GM23338 (cell line): ENCODE data around the gene TPO. TPM values are rescaled to one million over a fixed set of nuclear protein-coding genes. Genes with fewer than 3 reads are reported as not detected.

Source experiments
- ATAC-seq: fragments of 200-7000 bp; cut with Tn5 transposase; 3 replicates; pipeline ENCODE4 v1.9.1; 2020
- DNase-seq: peaks from one replicate; pipeline ENCODE4 v3.0.0-alpha.2; 2015; ENCODE audit warnings: low spot score
- H2AFZ ChIP-seq: fragments of 200-600 bp; sonication (generic); 2 replicates; pipeline ENCODE4 v1.8.0; 2016; ENCODE audit warnings: antibody characterized with exemption, mild to moderate bottlenecking, moderate library complexity
- H3F3A ChIP-seq: fragments of 200-600 bp; sonication (generic); replicated peaks from 2 replicates; pipeline ENCODE4 v1.8.0; 2017; ENCODE audit warnings: antibody characterized with exemption, mixed run types, low read depth
- H3K27ac ChIP-seq: fragments of 200-600 bp; sonication (generic); 2 replicates; pipeline ENCODE4 v1.6.1; 2016; ENCODE audit warnings: low read depth
- H3K27me3 ChIP-seq: fragments of 200-600 bp; sonication (generic); 2 replicates; pipeline ENCODE4 v1.8.0; 2016; ENCODE audit warnings: mild to moderate bottlenecking, mixed run types, moderate library complexity; ENCODE audit not compliant: insufficient read depth
- H3K36me3 ChIP-seq: fragments of 200-600 bp; sonication (generic); 2 replicates; pipeline ENCODE4 v1.8.0; 2016; ENCODE audit warnings: mild to moderate bottlenecking; ENCODE audit not compliant: insufficient read depth
- H3K4me1 ChIP-seq: fragments of 200-600 bp; sonication (generic); 2 replicates; pipeline ENCODE4 v1.8.0; 2016; ENCODE audit warnings: mild to moderate bottlenecking, moderate library complexity; ENCODE audit not compliant: insufficient read depth
- H3K4me2 ChIP-seq: fragments of 200-600 bp; sonication (generic); 2 replicates; pipeline ENCODE4 v1.7.1; 2017; ENCODE audit warnings: mixed run types
- H3K4me3 ChIP-seq: fragments of 200-600 bp; sonication (generic); 2 replicates; pipeline ENCODE4 v1.6.1; 2016; ENCODE audit warnings: mixed run types
- H3K79me2 ChIP-seq: fragments of 200-600 bp; sonication (generic); replicated peaks from 2 replicates; pipeline ENCODE4 v1.8.0; 2017; ENCODE audit warnings: mild to moderate bottlenecking; ENCODE audit not compliant: insufficient read depth
- H3K9me2 ChIP-seq: fragments of 200-600 bp; sonication (generic); 2 replicates; pipeline ENCODE4 v1.8.0; 2017; ENCODE audit not compliant: insufficient read depth
- H4K20me1 ChIP-seq: fragments of 200-600 bp; sonication (generic); replicated peaks from 2 replicates; pipeline ENCODE4 v1.8.0; 2017; ENCODE audit warnings: mild to moderate bottlenecking; ENCODE audit not compliant: insufficient read depth
- H3K27ac Mint-ChIP-seq: 2 replicates; pipeline ENCODE4 v1.8.0; 2020; ENCODE audit warnings: inconsistent platforms, mild to moderate bottlenecking, moderate library complexity, mixed read lengths
- H3K27me3 Mint-ChIP-seq: 3 replicates; pipeline ENCODE4 v1.8.0; 2022; ENCODE audit warnings: low read depth, mild to moderate bottlenecking, moderate library complexity, mixed read lengths, inconsistent platforms; ENCODE audit not compliant: insufficient read depth, poor library complexity
- H3K36me3 Mint-ChIP-seq: 3 replicates; pipeline ENCODE4 v1.8.0; 2021; ENCODE audit warnings: low read depth, mild to moderate bottlenecking, inconsistent platforms, moderate library complexity, mixed read lengths
- H3K4me1 Mint-ChIP-seq: 3 replicates; pipeline ENCODE4 v1.8.0; 2020; ENCODE audit warnings: mild to moderate bottlenecking, inconsistent platforms, mixed read lengths
- H3K4me3 Mint-ChIP-seq: 3 replicates; pipeline ENCODE4 v1.8.0; 2021; ENCODE audit warnings: moderate library complexity, mild to moderate bottlenecking, inconsistent platforms, mixed read lengths
- H3K9me3 Mint-ChIP-seq: 3 replicates; pipeline ENCODE4 v1.8.0; 2020; ENCODE audit warnings: moderate library complexity, mild to moderate bottlenecking, inconsistent platforms, mixed read lengths
- CREB1 ChIP-seq: fragments of 250-450 bp; sonication (Bioruptor Pico); IDR thresholded peaks from 2 replicates; pipeline ENCODE4 v1.5.0; 2020; ENCODE audit warnings: low read depth, mild to moderate bottlenecking, moderate library complexity
- CTCF ChIP-seq, 2 experiments: fragments of 200-600 bp in 1 of 2; sonication (generic) in 1 of 2; conservative IDR thresholded peaks; 2 replicates each; pipeline versions ENCODE4 v1.5.1 to v1.6.1; 2016 to 2017; ENCODE audit warnings: antibody characterized with exemption in 2 of 2, low read depth in 2 of 2, mild to moderate bottlenecking in 2 of 2, moderate library complexity in 1 of 2
- ETS1 ChIP-seq: IDR thresholded peaks from 2 replicates; pipeline ENCODE4 v1.6.1; 2016; ENCODE audit warnings: antibody characterized with exemption
- EZH2 ChIP-seq: fragments of 200-600 bp; sonication (generic); IDR thresholded peaks from one replicate; pipeline ENCODE4 v1.8.0; 2017; ENCODE audit warnings: antibody characterized with exemption, mild to moderate bottlenecking, low read depth; ENCODE audit not compliant: unreplicated experiment
- JUNB ChIP-seq: IDR thresholded peaks from one replicate; pipeline ENCODE4 v1.6.1; 2016; ENCODE audit warnings: antibody characterized with exemption; ENCODE audit not compliant: unreplicated experiment
- NANOG ChIP-seq: IDR thresholded peaks from 2 replicates; pipeline ENCODE4 v1.6.1; 2016; ENCODE audit warnings: antibody characterized with exemption, borderline replicate concordance
- POLR2AphosphoS5 ChIP-seq: IDR thresholded peaks from 2 replicates; pipeline ENCODE4 v1.6.1; 2016; ENCODE audit warnings: antibody characterized with exemption, low read depth
- ZNF114 ChIP-seq: fragments of 250-450 bp; sonication (Bioruptor Pico); IDR thresholded peaks from 2 replicates; pipeline ENCODE4 v1.5.0; 2020; ENCODE audit warnings: mild to moderate bottlenecking, moderate library complexity
- ZNF331 ChIP-seq: fragments of 250-450 bp; sonication (Bioruptor Pico); IDR thresholded peaks from 2 replicates; pipeline ENCODE4 v1.5.0; 2020; ENCODE audit warnings: low read depth, mild to moderate bottlenecking, moderate library complexity
- polyA plus RNA-seq: library from polyadenylated mRNA; unstranded; fragments of >200 nt; fragmentation: Nextera tagmentation; extraction: Ambion mirVana; gene quantifications from 2 replicates; pipeline ENCODE4 v1.2.1, GENCODE V29; 2016
- total RNA-seq: library from RNA; depleted of rRNA; stranded (reverse); fragments of >200 nt; shearing (Covaris generic); gene quantifications from 2 replicates; pipeline ENCODE4 v1.2.3, GENCODE V29; 2014

The TPO gene
- total and polyA plus RNA-seq, 2 experiments from 2014 or later = 0.74 TPM; not detected in 1

GRCh38 chr2:1367601-1368000 lies 45.7 kb upstream of the TPO start:
- H3K4me1 ChIP-seq = no peaks in the 10 kb centered on the region
- no peaks in the 10 kb centered on the region for H3K27me3 ChIP-seq
- no peak for ATAC-seq
- no peak for DNase-seq
- no peak overlapping the region for H3K27ac Mint-ChIP-seq
- H3F3A ChIP-seq = no peaks in the 10 kb centered on the region
- no peak overlapping the region for H2AFZ ChIP-seq
- no peak for TF ChIP-seq NANOG
- TF ChIP-seq JUNB = no peak
- no peak for TF ChIP-seq ZNF114 (CRISPR knock-in tag)
- no peak for TF ChIP-seq ETS1
- no peak for TF ChIP-seq CTCF (conservative IDR thresholded peaks at IDR 0.05; ENCODE audit: low read depth in 2 of 2)
- no peak for TF ChIP-seq EZH2
- H3K27ac ChIP-seq = no peak overlapping the region
- H3K9me2 ChIP-seq = no peaks in the 10 kb centered on the region
- no peaks in the 10 kb centered on the region for H3K27me3 Mint-ChIP-seq
- no peaks in the 10 kb centered on the region for H4K20me1 ChIP-seq
- peaks cover 13% of the 10 kb centered on the region for H3K4me1 Mint-ChIP-seq
- H3K9me3 Mint-ChIP-seq = peaks cover 6% of the 10 kb centered on the region; the same call in 1 of the 3 replicates
- no peaks in the 10 kb centered on the region for H3K79me2 ChIP-seq
- no peak overlapping the region for H3K4me3 Mint-ChIP-seq
- no peak overlapping the region for H3K4me3 ChIP-seq
- H3K36me3 ChIP-seq = no peaks in the 10 kb centered on the region
- peaks cover 6% of the 10 kb centered on the region; the same call in 2 of the 3 replicates for H3K36me3 Mint-ChIP-seq
- no peak overlapping the region for H3K4me2 ChIP-seq

GRCh38 chr2:1369905-1370304 lies 43.4 kb upstream of the TPO start:
- no peaks in the 10 kb centered on the region; the same call in 1 of the 2 replicates for H4K20me1 ChIP-seq
- no peaks in the 10 kb centered on the region for H3F3A ChIP-seq
- H3K4me1 ChIP-seq = no peaks in the 10 kb centered on the region
- Mint-ChIP-seq H3K27me3 (no peaks in the 10 kb centered on the region), H3K4me3 (no peak overlapping the region), H3K36me3 (no peaks in the 10 kb centered on the region), H3K9me3 (no peaks in the 10 kb centered on the region), H3K27ac (no peak overlapping the region), H3K4me1 (peaks cover 13% of the 10 kb centered on the region)
- H3K27me3 ChIP-seq = no peaks in the 10 kb centered on the region
- ATAC-seq (no peak), DNase-seq (no peak)
- H2AFZ ChIP-seq = no peak overlapping the region
- H3K36me3 ChIP-seq = no peaks in the 10 kb centered on the region
- no peaks in the 10 kb centered on the region for H3K79me2 ChIP-seq
- no peak overlapping the region for H3K4me3 ChIP-seq
- no peak overlapping the region for H3K4me2 ChIP-seq
- no peak overlapping the region for H3K27ac ChIP-seq
- no peaks in the 10 kb centered on the region for H3K9me2 ChIP-seq
- TF ChIP-seq CREB1 (CRISPR knock-in tag) (no peak), POLR2AphosphoS5 (no peak), ETS1 (no peak), ZNF331 (no peak), CTCF (conservative IDR thresholded peaks at IDR 0.05; ENCODE audit: low read depth in 2 of 2) (no peak)
